ENCODE data around the gene SEMA5A.
"Not testable (repeated sequence)": the region's sequence is repeated elsewhere in the genome, so short reads cannot be mapped to it uniquely, and the experiment has no call there.

The SEMA5A gene

DNA sequence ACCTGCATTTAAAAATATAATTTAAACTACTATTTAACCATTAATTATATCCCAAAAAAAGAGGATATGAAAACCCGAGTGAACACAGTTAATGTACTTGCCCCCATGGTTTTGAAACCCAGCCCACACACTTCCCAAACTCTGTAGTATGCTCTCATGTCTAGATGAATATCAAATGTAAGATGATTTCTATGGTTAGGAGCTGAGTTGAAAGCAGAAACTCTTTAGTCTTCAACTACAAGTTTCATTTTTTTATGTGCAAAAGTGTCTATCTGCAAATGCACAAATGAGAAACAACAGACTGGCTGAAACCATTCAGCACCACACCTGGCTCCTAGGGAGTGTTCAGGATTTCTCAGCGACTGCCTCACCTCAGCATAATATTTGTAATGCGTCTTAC, 183.3 kb downstream of the SEMA5A start:
- DNase-seq (ENCODE audit: low read depth in 3 of 3), result no peak

DNA sequence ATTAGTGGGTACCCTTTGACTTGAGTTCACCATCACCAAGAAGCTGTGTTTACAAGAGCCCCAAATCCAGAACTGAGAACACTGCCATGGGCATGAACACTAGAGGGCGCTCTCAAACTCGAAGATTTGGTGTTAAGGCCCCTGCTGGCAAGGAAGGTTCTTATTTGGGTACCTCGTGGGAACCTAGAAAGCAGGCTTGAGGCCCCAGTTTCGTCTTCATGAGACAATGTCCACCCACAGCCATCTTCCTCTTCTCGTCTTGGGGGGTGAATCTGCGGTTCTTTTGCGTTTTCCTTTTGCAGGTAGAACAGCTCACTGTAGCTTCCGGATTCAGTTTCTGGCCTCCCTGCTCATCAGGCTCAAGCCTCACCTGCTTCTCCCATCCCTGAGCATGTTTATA, 184.0 kb downstream of the SEMA5A start:
- peak in 2 of 3 donors; percentile 8 to 16 for DNase-seq (ENCODE audit: low read depth in 3 of 3)

DNA sequence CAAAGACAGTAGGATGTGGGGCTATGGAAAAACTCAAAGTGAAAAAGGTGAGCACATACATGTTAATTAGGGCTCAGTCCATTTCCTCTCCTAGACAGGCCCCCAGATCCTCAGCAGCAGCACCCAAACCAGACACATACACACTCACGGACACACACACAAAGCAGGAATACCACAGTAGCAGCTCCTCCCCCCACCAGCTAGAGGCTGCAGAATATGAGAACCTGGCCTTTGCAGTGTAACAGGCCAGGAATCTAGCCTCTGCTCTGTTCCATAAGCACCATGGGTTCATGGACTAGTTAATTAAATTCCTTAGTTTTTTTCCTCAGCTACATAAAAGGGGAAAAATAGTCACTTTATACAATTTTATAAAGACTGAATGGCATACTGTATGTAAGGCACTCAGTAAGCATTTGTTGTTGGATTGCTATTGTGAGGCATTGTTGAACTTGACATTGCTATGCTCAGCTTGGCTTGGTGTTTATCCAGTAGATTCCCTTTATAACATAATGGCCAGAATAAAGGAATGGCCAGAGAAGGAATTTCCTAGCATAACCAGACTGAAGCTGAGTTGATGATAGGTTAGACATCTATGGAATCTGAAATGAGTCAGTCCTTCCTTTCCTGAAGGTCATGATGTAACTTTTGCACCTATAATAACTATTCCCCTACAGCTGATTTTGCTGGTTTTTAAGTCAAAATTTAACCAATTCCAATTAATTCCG, 186.8 kb downstream of the SEMA5A start:
- no peak for DNase-seq (ENCODE audit: low read depth in 3 of 3)

DNA sequence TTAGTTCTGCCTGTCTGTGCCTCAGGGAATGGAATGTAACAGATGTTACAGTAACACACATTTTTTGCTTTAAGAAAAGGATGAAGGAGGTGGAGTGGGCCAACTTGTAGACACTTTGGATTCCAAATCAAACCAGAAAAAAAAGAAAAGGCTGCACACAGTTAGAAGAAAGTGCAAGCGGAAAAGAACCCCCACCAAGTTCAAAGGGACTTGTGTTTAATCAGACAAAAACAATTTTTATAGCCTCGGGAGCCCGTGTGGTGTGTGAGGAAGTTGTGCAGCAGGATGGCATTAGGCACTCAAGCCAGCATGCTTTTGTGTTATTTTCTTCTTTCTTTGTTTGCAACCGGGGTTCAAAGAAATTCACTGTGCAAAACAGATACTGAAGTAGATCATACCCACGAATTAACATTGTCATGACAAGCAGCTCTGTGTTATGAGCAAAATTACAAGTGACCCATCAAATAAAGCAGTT, 189.5 kb downstream of the SEMA5A start:
- no peak for DNase-seq (ENCODE audit: low read depth in 3 of 3)

DNA sequence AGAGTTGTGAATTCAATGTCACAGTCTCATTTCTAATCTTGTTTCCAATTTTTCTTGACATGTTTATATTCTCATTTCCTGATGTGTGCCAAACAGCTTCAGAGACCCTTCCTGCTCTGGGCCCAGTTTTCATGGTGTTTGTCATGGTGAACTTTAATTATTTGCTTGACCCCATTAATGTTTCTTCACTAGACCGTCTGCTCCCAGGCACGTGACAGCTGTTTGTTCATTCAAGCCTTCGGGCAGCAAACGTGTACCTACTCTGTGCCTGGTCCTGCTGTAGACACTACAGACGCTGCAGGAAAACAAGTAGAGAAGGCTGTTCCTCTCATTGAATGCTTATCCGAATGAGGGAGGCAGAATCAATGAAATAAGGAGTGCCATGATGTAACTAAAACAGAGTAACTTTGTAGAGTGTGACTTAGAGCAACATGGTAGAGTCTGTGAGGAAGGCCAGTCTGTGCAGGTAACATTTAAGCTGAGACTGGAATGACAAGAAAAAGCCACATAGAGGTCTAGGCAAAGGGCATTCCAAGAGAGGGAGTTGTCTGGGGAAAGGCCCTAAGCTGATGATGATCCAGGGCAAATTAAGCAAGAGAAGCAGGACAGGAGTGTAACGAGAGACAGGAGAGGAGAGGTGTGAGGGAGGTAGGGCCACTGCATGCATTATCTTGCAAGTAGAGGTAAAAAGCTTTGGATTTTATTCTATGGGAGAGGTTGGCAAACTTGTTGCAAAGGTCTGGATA, 191.4 kb downstream of the SEMA5A start:
- no peak for DNase-seq (ENCODE audit: low read depth in 3 of 3)

DNA sequence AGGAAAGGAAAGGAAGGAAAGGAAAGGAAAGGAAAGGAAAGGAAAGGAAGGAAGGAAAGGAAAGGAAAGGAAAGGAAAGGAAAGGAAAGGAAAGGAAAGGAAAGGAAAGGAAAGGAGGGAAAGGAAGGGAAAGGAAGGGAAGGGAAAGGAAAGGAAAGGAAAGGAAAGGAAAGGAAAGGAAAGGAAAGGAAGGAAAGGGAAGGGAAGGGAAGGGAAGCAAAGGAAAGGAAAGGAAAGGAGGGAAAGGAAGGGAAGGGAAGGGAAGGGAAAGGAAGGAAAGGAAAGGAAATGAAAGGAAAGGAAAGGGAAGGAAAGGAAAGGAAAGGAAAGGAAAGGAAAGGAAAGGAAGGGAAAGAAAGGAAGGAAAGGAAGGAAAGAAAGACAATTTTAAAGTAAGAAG, 192.8 kb downstream of the SEMA5A start:
- not testable (repeated sequence) for DNase-seq (ENCODE audit: low read depth in 3 of 3)

DNA sequence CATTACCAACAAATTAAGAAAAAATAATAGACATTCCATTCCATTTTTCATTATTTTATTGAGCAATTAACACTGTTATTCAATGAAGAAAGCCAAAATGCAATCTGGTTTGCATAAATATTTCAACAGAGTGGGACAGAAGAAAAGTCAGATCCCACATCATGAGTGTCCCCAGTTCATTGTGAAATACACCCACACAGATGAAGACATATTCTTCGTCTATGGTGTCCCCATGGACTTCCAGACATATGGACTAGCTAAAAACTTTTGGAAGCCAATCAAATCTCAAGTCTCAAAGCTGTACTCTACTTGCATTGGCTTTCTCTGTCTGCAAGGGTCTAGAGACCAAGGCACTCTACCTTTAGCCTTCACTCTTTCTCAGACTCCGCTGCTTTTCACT, 194.3 kb downstream of the SEMA5A start:
- DNase-seq (ENCODE audit: low read depth in 3 of 3), result no peak

DNA sequence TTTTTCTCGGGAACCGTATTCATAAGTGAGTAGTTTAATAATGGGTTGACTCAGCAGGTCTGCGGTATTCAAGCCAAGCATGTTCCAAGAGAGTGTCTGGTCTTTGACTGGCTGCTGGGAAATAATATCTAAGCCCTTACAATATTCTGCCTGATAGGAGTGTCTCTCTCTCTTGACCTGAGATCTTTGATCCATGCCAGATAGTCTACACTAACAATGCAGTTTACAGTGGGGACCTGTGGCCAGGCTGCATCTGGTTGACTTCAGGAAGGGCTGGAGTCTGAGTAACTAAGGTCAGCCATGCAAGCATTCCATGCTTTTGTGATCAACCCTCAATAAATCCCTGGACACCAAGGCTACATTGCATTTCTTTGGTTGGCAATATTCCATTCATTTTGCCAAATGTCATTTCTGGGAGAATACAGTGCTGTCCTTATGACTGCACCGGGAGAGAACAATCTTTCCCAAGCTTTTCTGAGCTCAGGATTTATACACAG, 195.5 kb downstream of the SEMA5A start:
- DNase-seq (ENCODE audit: low read depth in 3 of 3), result no peak

DNA sequence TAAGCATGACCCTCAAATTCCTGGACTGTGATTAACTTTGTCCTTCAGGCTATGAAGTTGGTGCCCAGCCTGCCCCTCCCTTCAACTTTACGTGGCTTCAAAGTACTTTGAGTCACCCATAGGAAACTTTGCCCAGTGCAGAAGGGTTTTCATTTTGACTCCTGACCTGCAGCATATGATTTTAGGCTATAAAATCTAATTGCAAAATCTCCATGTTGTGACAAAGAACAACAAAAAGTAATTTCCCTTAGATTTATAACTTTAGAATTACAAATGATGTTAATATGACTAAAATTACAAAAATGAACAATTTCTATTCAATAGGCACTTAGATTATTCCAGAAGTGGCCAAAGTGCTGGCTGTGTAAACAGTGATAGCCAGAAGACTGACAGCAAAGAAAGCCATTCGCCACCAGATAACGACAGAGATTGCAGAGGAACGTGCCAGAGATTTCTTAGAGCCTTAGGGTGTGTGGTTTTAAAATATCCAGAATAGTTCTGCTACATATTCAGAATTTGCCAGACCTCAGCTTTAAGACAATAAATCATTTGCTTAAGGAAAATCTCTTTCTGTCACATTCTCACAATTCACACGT, 197.4 kb downstream of the SEMA5A start:
- no peak for DNase-seq (ENCODE audit: low read depth in 3 of 3)

DNA sequence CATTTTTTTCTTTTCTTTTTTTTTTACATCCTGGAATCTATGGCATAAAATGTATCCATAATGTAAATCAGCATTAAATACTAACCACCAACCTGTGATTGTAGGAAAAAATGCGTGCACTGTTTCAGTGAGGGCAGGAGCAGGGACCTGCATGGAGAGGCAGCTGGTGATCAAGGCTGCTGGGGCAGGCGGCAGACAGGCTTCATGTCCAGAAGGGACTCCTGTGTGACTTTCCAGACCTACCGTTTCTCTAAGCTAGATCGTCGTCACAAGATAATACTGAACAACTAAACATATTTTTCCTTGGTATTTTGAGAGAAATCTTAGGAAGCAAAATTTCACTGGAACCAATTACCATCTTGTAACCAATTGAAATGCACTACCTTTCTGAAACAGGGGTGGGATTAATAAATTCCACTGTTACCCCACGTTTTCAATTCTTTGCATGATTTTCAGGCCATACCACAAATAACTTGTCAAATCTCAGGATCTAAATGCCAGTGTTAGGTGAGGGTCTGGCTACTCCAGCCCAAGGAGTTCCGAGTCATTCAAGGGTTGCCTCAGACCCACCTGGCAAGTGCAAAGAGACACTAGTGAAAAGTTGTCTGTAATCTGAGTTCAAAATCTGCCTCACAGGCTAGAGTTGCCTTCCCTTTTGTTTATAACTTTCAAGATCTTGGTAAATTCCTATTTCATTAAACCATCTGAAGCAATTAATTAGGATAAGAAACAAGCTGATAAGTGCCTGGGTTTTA, 198.2 kb downstream of the SEMA5A start:
- no peak for DNase-seq (ENCODE audit: low read depth in 3 of 3)

DNA sequence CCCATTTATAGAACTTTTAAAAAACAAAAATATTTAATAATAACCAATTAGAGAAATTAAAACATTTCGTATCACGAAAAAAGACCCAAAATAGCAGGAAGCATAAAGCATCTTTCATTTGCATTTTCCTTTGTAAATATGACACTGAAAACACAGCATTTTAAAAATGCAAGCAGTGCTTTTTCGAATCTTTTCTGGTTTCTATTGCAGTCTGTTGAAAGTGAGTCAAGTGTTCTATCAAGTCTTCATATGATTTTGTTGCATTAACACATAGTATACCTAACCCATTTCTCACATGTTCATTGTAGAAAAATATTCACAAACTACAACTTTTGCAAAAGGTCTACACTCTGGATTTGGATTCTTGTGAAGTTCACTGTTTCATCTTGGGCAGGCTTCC, 198.8 kb downstream of the SEMA5A start:
- no peak for DNase-seq (ENCODE audit: low read depth in 3 of 3)

DNA sequence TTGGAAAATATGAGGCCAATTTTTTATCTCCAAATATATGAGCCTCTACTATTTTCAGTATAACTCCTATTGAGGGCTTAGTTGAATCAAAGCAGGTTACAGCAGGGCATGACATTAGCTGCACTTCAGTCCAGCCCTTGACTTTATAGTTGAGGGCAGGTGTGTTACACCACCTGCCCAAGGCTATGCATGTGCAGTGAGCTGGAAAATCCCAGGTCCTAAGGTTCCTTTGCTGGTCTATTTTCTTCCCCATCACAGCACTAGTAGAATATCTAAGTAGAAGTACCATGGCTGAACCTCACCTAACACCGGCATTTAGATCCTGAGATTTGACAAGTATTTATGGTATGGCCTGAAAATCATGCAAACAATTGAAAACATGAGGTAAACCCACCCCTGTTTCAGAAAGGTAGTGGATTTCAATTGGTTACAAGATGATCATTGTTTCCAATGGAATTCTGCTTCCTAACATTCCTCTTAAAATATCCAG, 201.1 kb downstream of the SEMA5A start:
- DNase-seq (ENCODE audit: low read depth in 3 of 3), result no peak

DNA sequence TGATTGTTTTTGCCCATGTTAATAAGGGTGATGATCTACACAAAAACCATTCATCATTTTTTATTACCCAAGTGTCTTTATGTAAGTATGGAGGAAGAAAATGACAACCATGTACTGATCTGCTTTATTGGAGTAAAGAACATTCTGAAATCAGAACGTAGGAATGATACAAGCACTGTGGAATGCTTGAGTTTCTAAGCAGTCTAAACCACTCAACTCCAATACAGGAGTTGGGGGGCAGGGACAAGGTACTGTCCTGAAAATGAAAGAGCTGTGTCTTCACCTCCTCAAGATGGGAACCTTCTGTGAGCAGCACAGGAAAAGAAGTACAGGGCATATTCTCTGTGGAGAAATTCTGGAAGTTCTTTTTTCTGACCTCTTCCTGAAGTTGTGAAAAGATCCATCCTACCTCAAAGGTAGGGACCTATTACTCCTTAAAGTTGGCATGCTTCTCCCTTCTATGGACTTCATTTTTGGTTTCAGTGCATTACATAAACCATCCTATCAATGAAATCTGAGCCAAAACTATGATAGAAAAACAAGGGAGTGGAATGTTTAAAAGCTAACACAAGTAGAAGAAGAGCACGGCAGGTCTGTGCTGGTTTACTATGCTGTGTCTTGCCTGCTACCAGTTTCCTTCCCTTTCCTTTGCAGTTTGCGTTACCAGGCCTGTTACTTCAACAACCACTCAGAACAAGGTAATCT, 202.6 kb downstream of the SEMA5A start:
- DNase-seq (ENCODE audit: low read depth in 3 of 3), result no peak

DNA sequence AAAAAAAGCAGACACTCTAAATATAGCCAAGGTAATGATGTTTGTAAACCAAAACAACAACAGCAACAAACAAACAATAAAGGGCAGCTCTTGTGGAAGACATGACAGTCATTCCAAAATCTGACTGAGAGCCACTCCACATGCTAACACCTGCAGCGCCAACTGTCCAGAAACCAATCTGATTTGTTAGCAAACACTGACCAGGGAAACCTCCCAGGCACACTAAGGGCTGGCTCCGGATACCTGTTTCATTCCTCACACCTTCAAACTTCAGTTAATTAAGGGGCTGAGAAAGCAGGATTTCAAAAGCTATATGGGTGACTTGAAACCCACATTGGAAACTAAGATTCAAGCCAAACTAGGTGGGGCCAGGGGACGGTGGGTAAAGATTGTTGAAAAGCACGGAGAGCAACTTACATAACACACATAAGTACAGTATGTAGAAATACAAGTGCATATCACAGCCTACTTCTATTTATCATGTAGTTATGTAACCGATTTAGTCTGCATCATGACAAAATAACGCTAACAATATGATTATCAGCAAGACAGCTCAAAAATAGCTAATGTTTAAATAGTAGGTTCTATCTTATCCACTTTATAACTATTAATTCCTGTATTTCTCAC, 203.6 kb downstream of the SEMA5A start:
- no peak for DNase-seq (ENCODE audit: low read depth in 3 of 3)

DNA sequence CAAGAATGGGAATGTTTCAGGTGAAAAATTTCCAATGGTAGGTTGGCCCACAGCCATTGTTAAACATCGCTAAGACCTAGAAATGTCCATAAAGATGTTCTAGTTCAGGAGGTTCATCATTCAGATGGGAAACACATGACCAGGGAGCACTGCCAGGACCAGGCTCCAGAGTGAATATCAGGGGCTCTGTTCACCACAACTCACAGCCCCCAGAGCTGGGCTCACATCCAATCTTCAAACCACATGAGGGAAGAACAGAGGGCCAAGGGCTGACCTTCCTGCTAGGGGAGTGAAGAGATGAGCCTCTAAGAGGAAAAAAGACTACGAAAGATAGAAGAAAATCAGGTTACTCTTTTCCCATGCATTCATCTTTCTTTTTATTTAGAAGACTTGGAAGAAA, 205.8 kb downstream of the SEMA5A start:
- no peak for DNase-seq (ENCODE audit: low read depth in 3 of 3)

DNA sequence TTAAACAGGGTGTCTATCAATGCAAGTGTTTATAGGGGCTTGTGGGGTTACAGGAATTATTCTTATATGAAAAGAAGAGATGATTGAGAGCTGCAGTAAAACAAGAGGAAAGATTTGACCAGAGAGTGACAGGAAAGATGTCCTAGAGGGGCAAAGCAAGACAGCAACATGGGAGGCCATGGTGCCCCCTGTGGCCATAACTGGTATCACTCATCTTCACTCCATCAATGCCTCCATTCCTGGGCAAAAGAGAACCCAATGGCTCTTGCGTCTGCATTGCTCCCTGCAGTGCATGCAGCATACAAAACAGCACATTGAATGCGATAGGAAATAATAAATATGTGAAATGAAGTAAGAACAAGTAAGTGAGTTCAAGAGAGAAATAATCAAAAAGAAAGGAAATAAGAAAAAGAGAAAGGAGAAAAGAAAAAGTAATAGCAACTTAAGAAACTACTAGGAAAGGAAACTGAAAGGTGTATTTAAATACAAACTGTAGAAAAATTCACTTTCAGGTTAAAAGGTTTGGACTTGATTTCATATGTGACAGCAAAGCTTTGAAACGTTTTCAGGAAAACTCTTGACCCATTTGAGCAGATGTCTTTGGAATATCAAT, 206.6 kb downstream of the SEMA5A start:
- DNase-seq (ENCODE audit: low read depth in 3 of 3), result no peak

DNA sequence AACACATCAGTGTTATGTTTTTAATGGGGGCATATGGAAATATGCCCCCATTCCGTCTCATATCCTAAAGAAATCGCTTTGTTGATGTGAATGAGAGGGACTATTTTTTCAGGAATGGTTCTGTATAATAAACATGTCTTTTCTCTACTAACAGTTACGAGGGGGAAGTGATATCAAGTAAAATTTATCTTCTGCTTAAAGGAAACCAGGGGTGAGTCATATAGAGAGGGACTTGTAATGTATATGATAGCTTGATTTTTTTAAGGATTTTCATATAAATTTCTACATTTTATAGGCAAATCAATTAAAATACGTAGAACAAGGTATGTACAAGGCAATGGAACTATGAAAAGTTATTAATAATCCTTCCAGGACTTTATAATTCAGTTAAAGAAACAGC, 207.1 kb downstream of the SEMA5A start:
- no peak for DNase-seq (ENCODE audit: low read depth in 3 of 3)

DNA sequence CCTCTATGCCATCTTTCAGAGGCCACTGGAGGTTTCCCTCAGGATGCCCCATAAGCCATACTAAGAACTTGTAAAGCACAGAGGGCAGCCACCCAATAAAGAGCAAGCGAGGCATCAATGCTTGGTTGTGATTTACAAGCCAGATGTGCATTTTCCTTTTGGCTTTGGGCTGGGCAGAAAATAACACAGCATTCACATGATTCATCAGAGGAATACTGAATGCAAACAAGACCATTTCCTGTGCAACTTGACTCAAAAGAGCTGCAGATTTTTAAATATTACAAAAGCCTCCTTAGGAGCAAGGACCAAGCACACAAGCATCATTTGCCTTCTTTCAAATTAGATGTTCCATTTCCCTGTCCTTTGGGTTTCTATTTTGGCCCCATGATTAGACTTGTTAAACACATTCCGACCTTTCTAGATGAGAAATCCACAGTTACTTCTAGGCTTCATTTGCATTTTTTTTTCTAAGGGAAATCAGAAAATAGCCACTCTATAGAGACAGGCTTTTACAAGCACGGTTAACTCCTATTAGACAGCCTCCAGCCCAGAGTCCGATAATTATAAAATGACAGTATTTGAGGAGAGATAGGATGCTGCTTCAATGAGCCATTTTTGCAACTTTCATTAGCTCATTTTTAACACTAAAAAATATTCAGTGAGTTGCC, 207.8 kb downstream of the SEMA5A start:
- DNase-seq (ENCODE audit: low read depth in 3 of 3), result no peak

DNA sequence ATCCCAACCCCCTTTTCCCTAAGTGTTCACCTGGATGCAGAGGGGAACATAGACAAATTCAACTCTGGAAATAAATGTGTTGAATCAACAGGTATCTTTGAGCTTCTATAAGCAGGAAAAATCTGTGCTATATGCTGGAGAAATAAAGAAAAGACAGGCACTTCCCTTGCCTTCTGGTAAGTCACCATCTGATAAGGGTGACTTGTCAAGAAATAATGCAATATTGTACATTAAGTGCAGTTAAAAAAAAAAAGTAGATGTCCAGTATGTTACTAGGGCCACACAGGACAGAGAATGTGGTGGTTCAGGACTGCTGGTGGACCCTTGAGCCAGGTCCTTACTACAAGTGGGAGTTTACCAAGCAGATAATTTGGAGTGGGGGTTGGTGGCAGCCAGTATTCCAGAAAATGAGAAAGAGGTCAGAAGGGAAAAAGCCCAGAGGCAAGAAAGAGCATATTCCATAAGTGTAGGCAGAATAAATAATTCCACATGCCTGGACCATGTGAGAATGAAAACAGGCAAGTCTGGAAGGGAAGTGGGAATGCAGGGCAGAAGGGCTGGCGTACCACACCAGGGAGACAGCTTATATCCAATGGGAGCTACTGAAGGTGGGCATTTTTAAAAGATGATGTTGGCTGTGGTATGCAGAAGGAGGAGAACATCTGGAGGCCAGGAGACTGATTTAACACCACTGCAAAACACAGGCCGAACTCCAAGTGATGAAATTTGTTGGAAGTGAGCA, 209.9 kb downstream of the SEMA5A start:
- no peak for DNase-seq (ENCODE audit: low read depth in 3 of 3)

Data from stimulated activated CD4-positive, alpha-beta T cell treated with anti-CD3 and anti-CD28 coated beads, TNF-alpha, amount 100 ng/mL, for 48 hours (primary cell).